CD14-positive monocyte (primary cell): ENCODE data around the gene MLLT3. TPM values are rescaled to one million over a fixed set of nuclear protein-coding genes. Genes with fewer than 3 reads are reported as not detected.

Experiments used
- DNase-seq, 3 donors: peaks; one replicate each; pipeline ENCODE4 v3.0.0-alpha.2; 2011 to 2022
- H2AFZ ChIP-seq: 2 replicates; pipeline ENCODE4 v1.6.0; 2012; ENCODE audit warnings: mild to moderate bottlenecking, low read depth, low read length, inconsistent platforms; ENCODE audit not compliant: insufficient read depth, poor library complexity, severe bottlenecking
- H3K27ac ChIP-seq, 2 donors: 1 replicate in 1 of 2; 2 replicates in 1 of 2; pipeline ENCODE4 v1.5.1; 2012 to 2013; ENCODE audit warnings: low read length in 2 of 2, control low read depth in 1 of 2, inconsistent platforms in 1 of 2, low read depth in 1 of 2, mild to moderate bottlenecking in 1 of 2
- H3K27me3 ChIP-seq, 2 donors: one replicate each; pipeline versions ENCODE4 v1.6.0 to v1.6.1; 2011 to 2013; ENCODE audit warnings: low read length in 2 of 2; ENCODE audit not compliant: control insufficient read depth in 2 of 2, insufficient read depth in 2 of 2
- H3K36me3 ChIP-seq, 2 donors: replicated peaks in 1 of 2; 1 replicate in 1 of 2; 2 replicates in 1 of 2; pipeline versions ENCODE4 v1.5.1 to v1.6.1; 2012 to 2013; ENCODE audit warnings: low read length in 2 of 2, control low read depth in 1 of 2, inconsistent platforms in 1 of 2, mild to moderate bottlenecking in 1 of 2; ENCODE audit not compliant: insufficient read depth in 2 of 2, control insufficient read depth in 1 of 2
- H3K4me1 ChIP-seq, 2 donors: 1 replicate in 1 of 2; 2 replicates in 1 of 2; pipeline versions ENCODE4 v1.5.1 to v1.6.1; 2012 to 2013; ENCODE audit warnings: low read length in 2 of 2, control low read depth in 1 of 2, inconsistent platforms in 1 of 2, mild to moderate bottlenecking in 1 of 2, moderate library complexity in 1 of 2; ENCODE audit not compliant: insufficient read depth in 2 of 2, control insufficient read depth in 1 of 2
- H3K4me2 ChIP-seq: replicated peaks from 2 replicates; pipeline ENCODE3; 2012; ENCODE audit warnings: low read length, moderate library complexity, mild to moderate bottlenecking; ENCODE audit not compliant: poor library complexity, severe bottlenecking; ENCODE audit errors: extremely low read depth
- H3K4me3 ChIP-seq, 3 experiments: fragments of 200-600 bp in 1 of 3; sonication (generic) in 1 of 3; replicated peaks in 1 of 3; 1 replicate in 2 of 3; 2 replicates in 1 of 3; pipeline ENCODE4 v1.5.1; 2011 to 2013; ENCODE audit warnings: low read length in 3 of 3, mild to moderate bottlenecking in 3 of 3, control low read depth in 2 of 3, low read depth in 2 of 3, inconsistent platforms in 1 of 3, moderate library complexity in 1 of 3
- H3K79me2 ChIP-seq: 2 replicates; pipeline ENCODE4 v1.6.0; 2012; ENCODE audit warnings: mild to moderate bottlenecking, control low read depth, inconsistent platforms, low read length, moderate library complexity; ENCODE audit not compliant: insufficient read depth
- H3K9ac ChIP-seq: 2 replicates; pipeline ENCODE4 v1.6.0; 2017; ENCODE audit warnings: low read length, mild to moderate bottlenecking; ENCODE audit not compliant: insufficient read depth, poor library complexity, severe bottlenecking
- H3K9me3 ChIP-seq, 2 donors: replicated peaks in 1 of 2; 1 replicate in 1 of 2; 2 replicates in 1 of 2; pipeline versions ENCODE4 v1.5.1 to v1.6.1; 2012 to 2013; ENCODE audit warnings: low read length in 2 of 2, control low read depth in 1 of 2; ENCODE audit not compliant: control insufficient read depth in 1 of 2, insufficient read depth in 1 of 2
- H4K20me1 ChIP-seq: 2 replicates; pipeline ENCODE4 v1.6.0; 2012; ENCODE audit warnings: mild to moderate bottlenecking, low read length, control low read depth, moderate library complexity; ENCODE audit not compliant: insufficient read depth
- H3K27ac Mint-ChIP-seq, 7 donors: one replicate each; pipeline ENCODE4 v1.8.0; 2020; ENCODE audit warnings: mild to moderate bottlenecking in 7 of 7, mixed read lengths in 7 of 7, moderate library complexity in 6 of 7, inconsistent platforms in 2 of 7
- H3K27me3 Mint-ChIP-seq, 3 donors: one replicate each; pipeline ENCODE4 v1.8.0; 2021 to 2022; ENCODE audit warnings: low read depth in 3 of 3, mild to moderate bottlenecking in 3 of 3, mixed read lengths in 3 of 3, moderate library complexity in 3 of 3, inconsistent platforms in 1 of 3
- H3K36me3 Mint-ChIP-seq, 2 donors: one replicate each; pipeline ENCODE4 v1.8.0; 2020; ENCODE audit warnings: mixed read lengths in 2 of 2, inconsistent platforms in 1 of 2, mild to moderate bottlenecking in 1 of 2
- H3K4me1 Mint-ChIP-seq: one replicate; pipeline ENCODE4 v1.8.0; 2020; ENCODE audit warnings: mild to moderate bottlenecking, mixed read lengths
- H3K4me3 Mint-ChIP-seq, 2 donors: one replicate each; pipeline ENCODE4 v1.8.0; 2020; ENCODE audit warnings: mild to moderate bottlenecking in 2 of 2, mixed read lengths in 2 of 2, moderate library complexity in 1 of 2
- H3K9me3 Mint-ChIP-seq, 7 donors: one replicate each; pipeline ENCODE4 v1.8.0; 2020 to 2022; ENCODE audit warnings: mixed read lengths in 7 of 7, mild to moderate bottlenecking in 6 of 7, moderate library complexity in 6 of 7, inconsistent platforms in 2 of 7
- WGBS: methylation state at CpG from one replicate; pipeline ENCODE4 v1.1.5; 2013; ENCODE audit warnings: missing lambda C conversion rate; ENCODE audit not compliant: insufficient coverage; 5-methylcytosine and 5-hydroxymethylcytosine counted together
- intact Hi-C, 2 donors: fragments of 100-400 bp; cut with micrococcal nuclease; formaldehyde crosslinking; loops; one replicate each; pipeline versions ENCODE4 v1.15.0 to v1.15.1; 2023
- polyA plus RNA-seq, 3 donors: library from polyadenylated mRNA; depleted of rRNA in 1 of 3; unstranded in 2 of 3; stranded (reverse) in 1 of 3; fragments of 300-500 nt in 2 of 3; fragments of >200 nt in 1 of 3; fragmentation: Illumina TruSeq in 2 of 3; gene quantifications; 1 replicate in 2 of 3; 2 replicates in 1 of 3; pipeline ENCODE4 v1.2.3, GENCODE V29; 2012 to 2021
- TF ChIP-seq, protein P1 (sequence below): fragments of 200-600 bp; IDR thresholded peaks from one replicate; pipeline ENCODE4 v1.8.0; 2022; ENCODE audit warnings: antibody characterized with exemption, mild to moderate bottlenecking

MLLT3 gene
- polyA plus RNA-seq, 3 donors, result 0.81 to 2.3 (median 1.5) TPM

DNA sequence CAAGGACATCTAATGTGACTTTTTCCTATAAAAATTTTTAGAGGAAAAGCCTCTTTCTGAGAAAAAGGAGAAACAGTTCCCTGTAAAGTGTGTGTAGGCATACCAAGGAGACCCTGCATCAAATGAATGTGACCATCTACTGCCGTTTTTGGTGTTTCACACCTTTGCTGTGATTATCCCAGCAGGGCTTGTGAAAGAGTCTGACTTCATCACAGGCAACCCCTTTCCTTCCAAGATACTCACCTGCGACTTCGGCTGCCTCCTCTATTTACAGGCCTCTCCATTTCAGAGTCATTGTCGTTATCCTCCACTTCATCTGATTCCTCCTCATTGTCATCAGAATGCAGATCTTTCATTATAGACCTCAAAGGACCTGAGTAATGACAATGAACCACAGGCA lies 259.1 kb downstream of the MLLT3 start:
- H4K20me1 ChIP-seq, result no peaks in the 10 kb centered on the region
- no peak overlapping the region for H3K27ac Mint-ChIP-seq
- H3K4me1 ChIP-seq, result no peaks in the 10 kb centered on the region
- no peaks in the 10 kb centered on the region for H3K36me3 ChIP-seq
- WGBS, result 90% methylated on average over 4 of the region's 4 CpGs
- H3K9me3 ChIP-seq, result no peaks in the 10 kb centered on the region
- no peak overlapping the region for H3K27ac ChIP-seq
- H3K4me3 Mint-ChIP-seq, result no peak overlapping the region
- TF ChIP-seq, protein P1, sequence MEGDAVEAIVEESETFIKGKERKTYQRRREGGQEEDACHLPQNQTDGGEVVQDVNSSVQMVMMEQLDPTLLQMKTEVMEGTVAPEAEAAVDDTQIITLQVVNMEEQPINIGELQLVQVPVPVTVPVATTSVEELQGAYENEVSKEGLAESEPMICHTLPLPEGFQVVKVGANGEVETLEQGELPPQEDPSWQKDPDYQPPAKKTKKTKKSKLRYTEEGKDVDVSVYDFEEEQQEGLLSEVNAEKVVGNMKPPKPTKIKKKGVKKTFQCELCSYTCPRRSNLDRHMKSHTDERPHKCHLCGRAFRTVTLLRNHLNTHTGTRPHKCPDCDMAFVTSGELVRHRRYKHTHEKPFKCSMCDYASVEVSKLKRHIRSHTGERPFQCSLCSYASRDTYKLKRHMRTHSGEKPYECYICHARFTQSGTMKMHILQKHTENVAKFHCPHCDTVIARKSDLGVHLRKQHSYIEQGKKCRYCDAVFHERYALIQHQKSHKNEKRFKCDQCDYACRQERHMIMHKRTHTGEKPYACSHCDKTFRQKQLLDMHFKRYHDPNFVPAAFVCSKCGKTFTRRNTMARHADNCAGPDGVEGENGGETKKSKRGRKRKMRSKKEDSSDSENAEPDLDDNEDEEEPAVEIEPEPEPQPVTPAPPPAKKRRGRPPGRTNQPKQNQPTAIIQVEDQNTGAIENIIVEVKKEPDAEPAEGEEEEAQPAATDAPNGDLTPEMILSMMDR, result no peak
- H3K9me3 Mint-ChIP-seq, result peaks cover 0 to 2% (median 0%) of the 10 kb centered on the region in 7 donors
- H3K4me2 ChIP-seq, result no peak overlapping the region
- H3K27me3 Mint-ChIP-seq, result peaks cover 0 to 2% (median 0%) of the 10 kb centered on the region in 3 donors
- H3K27me3 ChIP-seq, result no peaks in the 10 kb centered on the region
- peaks cover 0 to 13% of the 10 kb centered on the region in 2 donors for H3K36me3 Mint-ChIP-seq
- H3K4me3 ChIP-seq, result no peak overlapping the region
- no peaks in the 10 kb centered on the region for H3K79me2 ChIP-seq
- intact Hi-C loops, result no loop called here
- H3K9ac ChIP-seq, result no peak overlapping the region
- peaks cover 6% of the 10 kb centered on the region for H3K4me1 Mint-ChIP-seq
- H2AFZ ChIP-seq, result no peak overlapping the region
- DNase-seq, result no peak

DNA sequence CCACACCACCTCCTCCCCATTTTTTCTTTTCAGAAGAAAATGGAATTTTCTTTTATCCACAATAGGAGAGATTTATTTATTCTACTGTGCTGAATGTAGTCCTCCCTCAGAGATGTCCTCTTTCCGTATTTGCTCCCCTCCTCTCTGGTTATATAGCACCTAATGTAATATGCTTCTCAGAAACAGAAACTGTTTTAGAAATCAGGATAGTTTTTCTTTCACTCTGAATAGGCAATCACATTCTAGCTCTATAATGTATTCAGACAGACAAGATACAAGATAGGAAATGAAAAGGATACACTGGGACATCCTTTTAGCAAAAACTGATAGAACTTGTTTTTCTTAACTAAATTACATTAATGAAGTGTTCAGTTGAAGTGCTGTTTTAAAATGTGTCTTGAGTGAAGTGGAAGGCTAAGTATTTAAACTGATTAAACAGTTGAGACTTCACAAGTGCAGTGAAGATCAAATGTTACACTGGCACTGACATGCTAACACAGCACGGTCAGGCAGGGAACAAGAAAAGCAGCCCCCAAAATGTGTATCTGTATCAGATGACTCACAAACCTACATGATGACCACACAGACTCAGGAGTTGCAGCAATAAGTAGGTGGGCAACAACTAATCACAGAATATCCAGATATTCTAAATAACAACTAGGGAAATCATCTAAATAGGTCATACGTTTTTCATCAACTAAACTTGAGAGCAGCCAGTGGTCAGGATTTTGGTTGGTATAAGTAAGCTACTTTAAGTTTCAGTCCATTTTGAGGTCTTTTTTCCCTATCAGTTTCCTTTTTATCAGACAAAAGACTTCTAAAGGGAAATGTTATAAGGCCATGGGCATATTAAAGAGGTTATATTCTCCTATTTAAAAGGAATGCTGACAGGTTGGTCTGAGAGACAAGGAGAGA lies 260.4 kb downstream of the MLLT3 start:
- TF ChIP-seq, protein P1, result no peak
- DNase-seq, result no peak
- Mint-ChIP-seq H3K27ac (peak overlapping the region in 1 of 7 donors; percentile 4), H3K27me3 (peaks cover 0 to 2% (median 2%) of the 10 kb centered on the region in 3 donors), H3K4me1 (peaks cover under 1% of the 10 kb centered on the region), H3K4me3 (no peak overlapping the region), H3K36me3 (peaks cover 0 to 13% of the 10 kb centered on the region in 2 donors), H3K9me3 (no peaks in the 10 kb centered on the region)
- no peaks in the 10 kb centered on the region for H3K79me2 ChIP-seq
- intact Hi-C loops, result no loop called here
- no peak overlapping the region for H3K9ac ChIP-seq
- no peaks in the 10 kb centered on the region for H3K9me3 ChIP-seq
- no peak overlapping the region for H2AFZ ChIP-seq
- no peaks in the 10 kb centered on the region for H4K20me1 ChIP-seq
- no peak overlapping the region for H3K4me2 ChIP-seq
- no CpG with 5 or more reads among the region's 3 CpGs for WGBS
- H3K4me1 ChIP-seq, result no peaks in the 10 kb centered on the region
- H3K36me3 ChIP-seq, result no peaks in the 10 kb centered on the region
- no peak overlapping the region for H3K27ac ChIP-seq
- no peaks in the 10 kb centered on the region for H3K27me3 ChIP-seq
- H3K4me3 ChIP-seq, result no peak overlapping the region
